ENCODE data around the gene SMPD2. TPM values are rescaled to one million over a fixed set of nuclear protein-coding genes. Genes with fewer than 3 reads are reported as not detected.
A peak's percentile ranks its signal among the peaks of the same experiment; 100 is the strongest.

Gene SMPD2
- total RNA-seq, 1 donor from 2014 or later: 6.2 TPM

DNA sequence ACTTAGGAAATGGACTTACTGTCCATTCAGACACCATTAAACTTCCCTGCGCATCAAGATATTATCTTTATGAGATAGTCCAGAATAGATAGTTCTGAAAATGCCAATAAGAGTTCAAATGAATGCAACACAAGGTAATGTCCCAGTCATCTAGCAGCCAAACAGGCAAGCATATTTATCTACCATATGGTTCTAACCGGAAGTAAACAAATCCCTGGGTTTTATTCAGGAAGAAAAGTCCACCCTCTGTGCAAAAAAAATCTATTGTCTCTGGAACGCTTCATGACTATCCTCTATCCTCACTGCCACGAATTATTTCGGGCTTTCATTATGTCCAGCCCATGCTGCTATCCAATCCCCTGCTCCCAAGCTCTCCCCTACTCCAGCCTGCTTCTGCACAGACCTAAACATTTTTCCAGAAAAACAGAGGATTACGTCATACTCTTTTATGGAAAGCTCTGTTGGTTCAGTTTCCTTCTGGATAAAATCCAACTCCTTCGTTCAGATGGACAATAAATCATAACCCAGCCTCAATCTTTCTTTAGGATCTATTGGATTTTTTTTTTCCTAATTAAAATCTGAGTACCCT, 11.5 kb upstream of the SMPD2 start:
- no peaks in the 10 kb centered on the region for H3K9me3 Mint-ChIP-seq (ENCODE audit: unreplicated experiment)
- Histone ChIP-seq H4K20me1 (ENCODE audit: insufficient read depth, low read length) (no peaks in the 10 kb centered on the region), H3K36me3 (ENCODE audit: insufficient read depth, low read length) (no peaks in the 10 kb centered on the region), H3K4me2 (ENCODE audit: low read length) (no peak overlapping the region), H3K79me2 (ENCODE audit: insufficient read depth, low read length) (no peaks in the 10 kb centered on the region), H2AFZ (ENCODE audit: low read depth, low read length) (no peak overlapping the region), H3K27me3 (ENCODE audit: insufficient read depth, low read length) (no peaks in the 10 kb centered on the region), H3K27ac (ENCODE audit: low read depth, low read length) (no peak overlapping the region), H3K4me3 (ENCODE audit: insufficient read depth, low read depth, low read length) (no peak overlapping the region), H3K4me1 (ENCODE audit: insufficient read depth, low read length) (peaks cover 6% of the 10 kb centered on the region), H3K9ac (ENCODE audit: low read length) (no peak overlapping the region), H3K9me3 (ENCODE audit: insufficient read depth, low read depth, low read length) (no peaks in the 10 kb centered on the region)
- H3K27me3 Mint-ChIP-seq (ENCODE audit: low read depth, unreplicated experiment): peaks cover 9% of the 10 kb centered on the region
- H3K4me3 Mint-ChIP-seq (ENCODE audit: unreplicated experiment): no peak overlapping the region
- H3K4me1 Mint-ChIP-seq (ENCODE audit: low read depth, unreplicated experiment): no peaks in the 10 kb centered on the region
- no peak overlapping the region for H3K27ac Mint-ChIP-seq (ENCODE audit: unreplicated experiment)
- TF ChIP-seq EZH2 (IDR thresholded peaks at IDR 0.05; ENCODE audit: insufficient read depth, low read length): no peak
- TF ChIP-seq, protein P1, sequence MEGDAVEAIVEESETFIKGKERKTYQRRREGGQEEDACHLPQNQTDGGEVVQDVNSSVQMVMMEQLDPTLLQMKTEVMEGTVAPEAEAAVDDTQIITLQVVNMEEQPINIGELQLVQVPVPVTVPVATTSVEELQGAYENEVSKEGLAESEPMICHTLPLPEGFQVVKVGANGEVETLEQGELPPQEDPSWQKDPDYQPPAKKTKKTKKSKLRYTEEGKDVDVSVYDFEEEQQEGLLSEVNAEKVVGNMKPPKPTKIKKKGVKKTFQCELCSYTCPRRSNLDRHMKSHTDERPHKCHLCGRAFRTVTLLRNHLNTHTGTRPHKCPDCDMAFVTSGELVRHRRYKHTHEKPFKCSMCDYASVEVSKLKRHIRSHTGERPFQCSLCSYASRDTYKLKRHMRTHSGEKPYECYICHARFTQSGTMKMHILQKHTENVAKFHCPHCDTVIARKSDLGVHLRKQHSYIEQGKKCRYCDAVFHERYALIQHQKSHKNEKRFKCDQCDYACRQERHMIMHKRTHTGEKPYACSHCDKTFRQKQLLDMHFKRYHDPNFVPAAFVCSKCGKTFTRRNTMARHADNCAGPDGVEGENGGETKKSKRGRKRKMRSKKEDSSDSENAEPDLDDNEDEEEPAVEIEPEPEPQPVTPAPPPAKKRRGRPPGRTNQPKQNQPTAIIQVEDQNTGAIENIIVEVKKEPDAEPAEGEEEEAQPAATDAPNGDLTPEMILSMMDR (IDR thresholded peaks at IDR 0.05; ENCODE audit: insufficient read depth, low read depth, low read length): no peak
- no peak for FAIRE-seq
- peak; percentile 22 for DNase-seq (ENCODE audit: low read depth)
- peaks cover 4% of the 10 kb centered on the region for H3K36me3 Mint-ChIP-seq (ENCODE audit: low read depth, unreplicated experiment)

DNA sequence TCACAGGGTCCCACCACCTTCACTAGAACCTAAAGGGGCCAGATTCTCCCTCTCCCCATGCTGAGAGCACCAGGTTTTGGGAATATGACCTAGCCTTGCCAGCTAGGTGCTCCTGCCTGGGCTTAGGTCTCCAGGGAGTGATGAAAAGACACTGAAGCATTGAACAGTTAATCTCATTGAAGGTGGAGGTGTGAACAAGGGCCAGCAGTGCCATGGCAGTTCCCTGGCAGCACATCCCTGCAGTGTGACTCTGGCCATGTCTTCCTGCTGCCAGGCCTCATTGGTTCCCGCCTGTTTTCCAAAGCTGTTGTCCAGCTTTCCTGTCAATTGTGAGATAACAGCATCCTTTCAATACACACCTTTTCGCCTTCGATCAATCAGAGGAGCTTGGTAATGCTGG, 11.0 kb upstream of the SMPD2 start:
- Histone ChIP-seq H4K20me1 (ENCODE audit: insufficient read depth, low read length) (no peaks in the 10 kb centered on the region), H3K9me3 (ENCODE audit: insufficient read depth, low read depth, low read length) (no peaks in the 10 kb centered on the region), H3K36me3 (ENCODE audit: insufficient read depth, low read length) (no peaks in the 10 kb centered on the region), H3K27ac (ENCODE audit: low read depth, low read length) (no peak overlapping the region), H3K4me2 (ENCODE audit: low read length) (no peak overlapping the region), H3K27me3 (ENCODE audit: insufficient read depth, low read length) (no peaks in the 10 kb centered on the region), H3K9ac (ENCODE audit: low read length) (no peak overlapping the region), H3K4me1 (ENCODE audit: insufficient read depth, low read length) (peaks cover 1% of the 10 kb centered on the region), H2AFZ (ENCODE audit: low read depth, low read length) (no peak overlapping the region), H3K79me2 (ENCODE audit: insufficient read depth, low read length) (no peaks in the 10 kb centered on the region), H3K4me3 (ENCODE audit: insufficient read depth, low read depth, low read length) (no peak overlapping the region)
- no peak for TF ChIP-seq EZH2 (IDR thresholded peaks at IDR 0.05; ENCODE audit: insufficient read depth, low read length)
- TF ChIP-seq, protein P1 (IDR thresholded peaks at IDR 0.05; ENCODE audit: insufficient read depth, low read depth, low read length): no peak
- no peak overlapping the region for H3K4me3 Mint-ChIP-seq (ENCODE audit: unreplicated experiment)
- no peak for FAIRE-seq
- H3K9me3 Mint-ChIP-seq (ENCODE audit: unreplicated experiment): no peaks in the 10 kb centered on the region
- peaks cover 4% of the 10 kb centered on the region for H3K36me3 Mint-ChIP-seq (ENCODE audit: low read depth, unreplicated experiment)
- H3K27me3 Mint-ChIP-seq (ENCODE audit: low read depth, unreplicated experiment): peaks cover 9% of the 10 kb centered on the region
- no peak for DNase-seq (ENCODE audit: low read depth)
- no peak overlapping the region for H3K27ac Mint-ChIP-seq (ENCODE audit: unreplicated experiment)
- H3K4me1 Mint-ChIP-seq (ENCODE audit: low read depth, unreplicated experiment): no peaks in the 10 kb centered on the region

GRCh38 chr6:109434456-109434855, 6.1 kb upstream of the SMPD2 start:
- no peaks in the 10 kb centered on the region for H3K36me3 ChIP-seq (ENCODE audit: insufficient read depth, low read length)
- Mint-ChIP-seq H3K4me1 (ENCODE audit: low read depth, unreplicated experiment) (no peaks in the 10 kb centered on the region), H3K4me3 (ENCODE audit: unreplicated experiment) (no peak overlapping the region), H3K27ac (ENCODE audit: unreplicated experiment) (peak overlapping the region; percentile 34), H3K36me3 (ENCODE audit: low read depth, unreplicated experiment) (peaks cover 4% of the 10 kb centered on the region), H3K9me3 (ENCODE audit: unreplicated experiment) (no peaks in the 10 kb centered on the region), H3K27me3 (ENCODE audit: low read depth, unreplicated experiment) (peaks cover 9% of the 10 kb centered on the region)
- no peaks in the 10 kb centered on the region for H3K9me3 ChIP-seq (ENCODE audit: insufficient read depth, low read depth, low read length)
- TF ChIP-seq, protein P1 (IDR thresholded peaks at IDR 0.05; ENCODE audit: insufficient read depth, low read depth, low read length): no peak
- TF ChIP-seq EZH2 (IDR thresholded peaks at IDR 0.05; ENCODE audit: insufficient read depth, low read length): no peak
- no peaks in the 10 kb centered on the region for H4K20me1 ChIP-seq (ENCODE audit: insufficient read depth, low read length)
- FAIRE-seq (no peak), DNase-seq (ENCODE audit: low read depth) (no peak)
- no peak overlapping the region for H3K4me2 ChIP-seq (ENCODE audit: low read length)
- H3K9ac ChIP-seq (ENCODE audit: low read length): no peak overlapping the region
- no peaks in the 10 kb centered on the region for H3K4me1 ChIP-seq (ENCODE audit: insufficient read depth, low read length)
- H3K27me3 ChIP-seq (ENCODE audit: insufficient read depth, low read length): no peaks in the 10 kb centered on the region
- H3K79me2 ChIP-seq (ENCODE audit: insufficient read depth, low read length): no peaks in the 10 kb centered on the region
- H2AFZ ChIP-seq (ENCODE audit: low read depth, low read length): no peak overlapping the region
- H3K27ac ChIP-seq (ENCODE audit: low read depth, low read length): no peak overlapping the region
- H3K4me3 ChIP-seq (ENCODE audit: insufficient read depth, low read depth, low read length): no peak overlapping the region
